AG09309 (cell line): ENCODE measurements around the gene TPO.

Source experiments
- DNase-seq: peaks from one replicate; pipeline ENCODE4 v3.0.0-alpha.2; 2010; ENCODE audit warnings: low read depth
- H3K4me3 ChIP-seq: 2 replicates; pipeline ENCODE4 v1.5.1; 2011; ENCODE audit warnings: mild to moderate bottlenecking, low read depth, low read length, moderate library complexity; ENCODE audit not compliant: control insufficient read depth
- TF ChIP-seq, protein P1 (sequence below): IDR thresholded peaks from 2 replicates; pipeline ENCODE4 v1.5.1; 2011; ENCODE audit warnings: mild to moderate bottlenecking, low read depth, low read length, inconsistent platforms; ENCODE audit not compliant: insufficient read depth, control insufficient read depth; ENCODE audit errors: missing control alignments

The TPO gene

DNA sequence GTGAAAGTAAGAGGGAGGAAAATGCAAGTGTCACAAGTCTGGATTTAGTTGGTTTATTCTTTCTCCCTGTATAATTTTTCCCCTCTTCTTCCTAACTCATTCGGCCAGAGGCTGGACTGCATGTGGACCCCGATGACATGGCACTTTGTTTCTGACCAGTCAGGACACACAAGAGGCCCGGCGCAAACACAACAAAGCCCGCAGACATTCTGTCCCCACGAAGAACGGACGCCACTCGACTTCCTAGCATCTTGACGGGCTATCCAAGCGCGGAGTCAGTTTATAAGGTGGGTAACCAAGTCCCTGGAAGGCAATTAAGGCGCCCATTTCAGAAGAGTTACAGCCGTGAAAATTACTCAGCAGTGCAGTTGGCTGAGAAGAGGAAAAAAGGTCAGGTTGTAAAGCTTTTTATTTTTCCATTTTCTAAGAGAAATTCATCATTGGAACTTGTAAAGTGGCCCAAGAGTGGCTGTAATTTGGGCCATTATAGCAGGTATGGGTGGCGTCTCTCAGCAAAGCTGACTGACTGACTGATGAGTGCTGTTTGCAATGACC, at the start of gene TPO:
TSS of gene TPO (plus strand) at position 308 of the 555 bp plus-strand sequence. CDS start 946 bp downstream, outside the sequence.
- no peak within 1 kb of the TSS for H3K4me3 ChIP-seq
- DNase-seq: no peak
- TF ChIP-seq, protein P1, sequence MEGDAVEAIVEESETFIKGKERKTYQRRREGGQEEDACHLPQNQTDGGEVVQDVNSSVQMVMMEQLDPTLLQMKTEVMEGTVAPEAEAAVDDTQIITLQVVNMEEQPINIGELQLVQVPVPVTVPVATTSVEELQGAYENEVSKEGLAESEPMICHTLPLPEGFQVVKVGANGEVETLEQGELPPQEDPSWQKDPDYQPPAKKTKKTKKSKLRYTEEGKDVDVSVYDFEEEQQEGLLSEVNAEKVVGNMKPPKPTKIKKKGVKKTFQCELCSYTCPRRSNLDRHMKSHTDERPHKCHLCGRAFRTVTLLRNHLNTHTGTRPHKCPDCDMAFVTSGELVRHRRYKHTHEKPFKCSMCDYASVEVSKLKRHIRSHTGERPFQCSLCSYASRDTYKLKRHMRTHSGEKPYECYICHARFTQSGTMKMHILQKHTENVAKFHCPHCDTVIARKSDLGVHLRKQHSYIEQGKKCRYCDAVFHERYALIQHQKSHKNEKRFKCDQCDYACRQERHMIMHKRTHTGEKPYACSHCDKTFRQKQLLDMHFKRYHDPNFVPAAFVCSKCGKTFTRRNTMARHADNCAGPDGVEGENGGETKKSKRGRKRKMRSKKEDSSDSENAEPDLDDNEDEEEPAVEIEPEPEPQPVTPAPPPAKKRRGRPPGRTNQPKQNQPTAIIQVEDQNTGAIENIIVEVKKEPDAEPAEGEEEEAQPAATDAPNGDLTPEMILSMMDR: no peak

DNA sequence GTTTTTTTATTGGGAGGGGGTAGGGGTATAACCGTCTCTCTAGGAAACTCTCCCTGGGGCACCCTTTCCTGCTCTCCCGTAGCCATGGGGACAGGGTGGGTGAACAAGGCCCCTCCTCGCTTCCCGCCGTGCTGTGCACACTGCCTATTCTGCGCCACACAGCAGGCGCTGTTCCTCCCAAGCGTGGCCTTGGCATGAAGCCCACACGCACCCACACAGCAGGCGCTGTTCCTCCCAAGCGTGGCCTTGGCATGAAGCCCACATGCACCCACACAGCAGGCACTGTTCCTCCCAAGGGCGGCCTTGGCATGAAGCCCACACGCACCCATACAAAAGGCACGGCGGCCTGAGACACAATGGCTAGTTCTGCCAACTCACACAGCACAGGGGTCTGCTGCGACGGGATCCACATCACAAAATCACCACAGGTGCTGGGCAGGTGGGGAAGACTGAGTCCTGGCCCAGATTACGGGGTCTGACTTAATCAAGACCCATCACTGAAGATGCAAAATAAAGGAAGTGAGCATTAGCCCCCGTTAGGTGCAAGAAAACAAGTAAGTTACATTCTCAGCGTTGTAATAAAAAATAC, 46.6 kb upstream of the TPO start:
- TF ChIP-seq, protein P1: no peak
- DNase-seq: no peak
- H3K4me3 ChIP-seq: no peak overlapping the region

DNA sequence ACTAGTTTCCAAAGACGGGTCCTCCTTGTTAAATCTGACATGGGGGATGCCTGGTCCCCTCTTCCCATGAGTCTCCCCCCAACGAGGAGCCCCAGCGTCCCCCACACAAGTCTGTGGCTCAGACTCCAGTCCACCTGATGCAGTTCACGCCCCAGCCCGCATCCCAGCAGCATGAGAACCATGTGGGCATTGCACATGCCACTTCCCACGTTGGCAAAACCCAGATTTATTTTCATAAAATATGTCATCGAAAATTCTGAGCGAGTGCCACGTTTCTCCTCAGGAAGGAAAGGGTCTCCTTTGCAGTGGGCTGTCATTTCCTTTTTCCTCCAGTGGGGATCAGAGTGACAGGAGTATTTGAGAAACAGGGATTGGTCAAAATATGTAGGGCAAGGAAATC, 45.7 kb upstream of the TPO start:
- TF ChIP-seq, protein P1: no peak
- H3K4me3 ChIP-seq: no peak overlapping the region
- DNase-seq: no peak

DNA sequence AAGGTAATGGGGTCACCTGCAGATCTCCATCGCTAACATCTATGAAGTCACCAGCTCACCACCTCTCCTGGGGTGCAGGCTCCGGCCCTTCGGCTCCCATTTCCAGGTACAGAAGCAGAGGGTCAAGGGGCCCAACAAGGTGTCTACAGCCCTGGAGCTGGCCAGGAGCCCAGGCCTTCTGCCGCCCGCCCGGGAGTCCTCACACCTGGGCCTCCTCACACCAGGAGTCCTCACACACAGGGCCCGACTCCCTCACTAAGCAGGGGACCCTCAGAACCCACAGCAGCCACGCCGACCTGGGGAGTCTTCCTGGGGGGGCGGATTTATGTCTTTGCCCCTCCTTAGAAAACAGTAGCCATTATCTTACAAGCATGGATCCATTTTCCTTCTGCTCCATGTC, 43.4 kb upstream of the TPO start:
- no peak for DNase-seq
- TF ChIP-seq, protein P1: no peak
- H3K4me3 ChIP-seq: no peak overlapping the region

DNA sequence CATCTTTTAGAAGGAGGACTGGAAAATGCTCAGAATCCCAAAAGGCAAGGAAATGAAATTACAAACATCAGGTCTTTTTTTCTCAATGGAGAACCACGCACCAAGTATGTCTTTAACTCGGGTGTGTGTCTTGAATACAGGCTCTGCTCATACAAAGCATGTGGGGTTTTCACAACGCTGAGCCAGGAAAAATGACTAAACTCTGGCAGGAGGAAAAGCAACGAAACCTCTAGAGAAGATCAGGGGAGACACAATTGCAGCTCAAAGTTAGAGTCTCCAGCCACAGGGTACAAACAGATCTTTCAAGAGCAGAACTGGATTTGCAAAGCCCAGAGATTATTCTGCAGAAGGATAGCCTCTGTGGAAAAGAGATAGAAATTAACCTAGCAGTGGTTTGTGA, 42.8 kb upstream of the TPO start:
- TF ChIP-seq, protein P1: no peak
- H3K4me3 ChIP-seq: no peak overlapping the region
- DNase-seq: no peak

DNA sequence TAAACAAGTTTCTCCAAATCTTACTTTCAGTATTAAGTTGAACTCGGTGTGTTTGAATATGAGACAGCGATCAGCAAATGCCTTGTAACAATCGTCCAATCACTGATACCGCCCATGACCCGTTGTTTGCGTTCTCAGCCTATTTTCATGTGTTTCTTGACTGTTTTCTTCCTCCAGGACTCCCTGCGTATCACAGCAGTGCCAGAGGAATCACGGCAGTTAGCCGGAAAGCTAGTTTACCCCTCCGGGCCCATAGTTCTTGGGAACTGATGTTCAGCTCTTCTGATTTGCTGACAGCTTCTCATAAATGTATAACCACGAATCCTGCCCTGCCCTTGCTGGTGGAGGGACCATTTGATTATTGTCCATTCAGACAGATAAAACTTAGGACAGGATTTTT, 42.2 kb upstream of the TPO start:
- no peak overlapping the region for H3K4me3 ChIP-seq
- TF ChIP-seq, protein P1: no peak
- no peak for DNase-seq

DNA sequence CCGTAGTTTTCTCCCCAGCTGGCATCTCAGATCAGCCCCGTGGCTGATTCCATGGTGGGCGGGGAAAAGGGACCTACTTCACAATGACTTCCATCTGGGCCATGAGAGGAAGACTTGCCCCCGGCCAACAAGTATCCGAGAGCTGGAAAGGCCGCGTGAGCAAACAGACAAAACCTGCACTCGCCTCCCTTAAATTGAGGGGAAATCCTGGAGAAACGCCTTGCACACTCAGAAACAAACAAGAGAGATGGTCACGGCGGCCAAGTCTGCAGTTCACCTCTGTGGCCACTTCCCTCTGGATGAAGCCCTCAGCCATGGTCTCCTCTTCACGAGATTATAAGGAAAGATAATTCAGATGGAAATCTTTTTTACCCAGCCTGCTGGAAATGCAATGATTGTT, 39.4 kb upstream of the TPO start:
- H3K4me3 ChIP-seq: no peak overlapping the region
- no peak for DNase-seq
- TF ChIP-seq, protein P1: no peak
